Measurements from ENCODE around the gene SPEG. TPM values are rescaled to one million over a fixed set of nuclear protein-coding genes. Genes with fewer than 3 reads are reported as not detected.

Gene SPEG
- total and polyA plus RNA-seq, 2 of the 13 experiments (the other 11 are each of a cell fraction or from before 2014, with no cell fraction given): 0.18 to 0.24 TPM

GRCh38 chr2:219498280-219499057 is 63.8 kb downstream of the SPEG start, which contains the start of gene GMPPA (continued):
- TF ChIP-seq BCL6 (CRISPR knock-in tag; IDR thresholded peaks at IDR 0.05) (peak; percentile 41; the same call in 1 of the 2 replicates), ZBTB14 (CRISPR knock-in tag; IDR thresholded peaks at IDR 0.05) (0 out of 2 replicates have a peak, but pooled peaks have one; percentile 26), ZNF333 (CRISPR knock-in tag; IDR thresholded peaks at IDR 0.05; ENCODE audit: borderline replicate concordance) (peak; percentile 58; the same call in 1 of the 2 replicates), MAFK (conservative IDR thresholded peaks at IDR 0.05 in 1 of 2, IDR thresholded peaks at IDR 0.05 in 1 of 2; ENCODE audit: low read length in 2 of 2) (no peak), AHDC1 (CRISPR knock-in tag; IDR thresholded peaks at IDR 0.05; ENCODE audit: borderline replicate concordance) (no peak; the same call in 1 of the 2 replicates), SALL2 (CRISPR knock-in tag; IDR thresholded peaks at IDR 0.05) (peak; percentile 70), MLX (CRISPR knock-in tag; IDR thresholded peaks at IDR 0.05) (peak; percentile 59; the same call in 1 of the 2 replicates), ZNF703 (CRISPR knock-in tag; IDR thresholded peaks at IDR 0.05; ENCODE audit: borderline replicate concordance) (peak; percentile 85; the same call in 1 of the 2 replicates), PRDM10 (CRISPR knock-in tag; IDR thresholded peaks at IDR 0.05; ENCODE audit: low read depth) (peak; percentile 80), RFXANK (CRISPR knock-in tag; IDR thresholded peaks at IDR 0.05) (0 out of 2 replicates have a peak, but pooled peaks have one; percentile 56), SKI (IDR thresholded peaks at IDR 0.05; ENCODE audit: partially characterized antibody) (no peak), ZNF768 (CRISPR knock-in tag; IDR thresholded peaks at IDR 0.05) (no peak), ZNF484 (CRISPR knock-in tag; IDR thresholded peaks at IDR 0.05; ENCODE audit: borderline replicate concordance, low read depth) (no peak), ZNF782 (CRISPR knock-in tag; IDR thresholded peaks at IDR 0.05; ENCODE audit: borderline replicate concordance) (peak; percentile 57; the same call in 1 of the 2 replicates), TRIM22 (IDR thresholded peaks at IDR 0.05) (no peak)
